Heart right ventricle (tissue), 16 donors: ENCODE results near the gene ZNF737. TPM values are rescaled to one million over a fixed set of nuclear protein-coding genes. Genes with fewer than 3 reads are reported as not detected.

ENCODE experiments used
- ATAC-seq, 8 donors: fragments of 200-7000 bp; cut with Tn5 transposase; one replicate each; pipeline ENCODE4 v1.9.1; 2020; ENCODE audit warnings: mild to moderate bottlenecking in 8 of 8, moderate library complexity in 8 of 8, moderate number of reproducible peaks in 1 of 8
- DNase-seq, 2 donors: peaks; one replicate each; pipeline ENCODE4 v3.0.0-alpha.2; 2020
- H3K27ac ChIP-seq, 10 donors: fragments of 200-600 bp; sonication (generic) in 2 of 10; one replicate each; pipeline versions ENCODE4 v1.5.0 to v1.8.0; 2020 to 2022; ENCODE audit warnings: mild to moderate bottlenecking in 3 of 10
- H3K27me3 ChIP-seq, 7 donors: fragments of 200-600 bp; one replicate each; pipeline ENCODE4 v1.8.0; 2021 to 2022; ENCODE audit warnings: mild to moderate bottlenecking in 2 of 7
- H3K36me3 ChIP-seq, 9 donors: fragments of 200-600 bp; sonication (generic) in 1 of 9; one replicate each; pipeline versions ENCODE4 v1.5.0 to v1.8.0; 2020 to 2022; ENCODE audit warnings: mild to moderate bottlenecking in 2 of 9
- H3K4me1 ChIP-seq, 9 donors: fragments of 200-600 bp; sonication (generic) in 1 of 9; one replicate each; pipeline versions ENCODE4 v1.5.0 to v1.8.0; 2020 to 2022; ENCODE audit warnings: mild to moderate bottlenecking in 4 of 9
- H3K4me3 ChIP-seq, 10 donors: fragments of 200-600 bp; sonication (generic) in 2 of 10; one replicate each; pipeline versions ENCODE4 v1.5.0 to v1.8.0; 2020 to 2022; ENCODE audit warnings: mild to moderate bottlenecking in 7 of 10, moderate library complexity in 2 of 10
- H3K9me3 ChIP-seq, 11 donors: fragments of 200-600 bp in 10 of 11; sonication (generic) in 2 of 11; one replicate each; pipeline versions ENCODE4 v1.5.0 to v1.8.0; 2013 to 2022; ENCODE audit warnings: mild to moderate bottlenecking in 2 of 11, control low read depth in 1 of 11, moderate library complexity in 1 of 11
- WGBS, 2 donors: extraction: QIAGEN DNeasy Blood & Tissue Kit; methylation state at CpG; one replicate each; pipeline ENCODE4 v1.1.7; 2013; ENCODE audit warnings: inconsistent platforms in 1 of 2; 5-methylcytosine and 5-hydroxymethylcytosine counted together
- intact Hi-C, 10 donors: fragments of 100-400 bp; cut with DNase I; formaldehyde crosslinking; loops; one replicate each; pipeline versions ENCODE4 v1.11.1 to v1.14.2; 2022
- polyA plus RNA-seq, 2 donors: library from polyadenylated mRNA; stranded (reverse); fragments of 200-250 nt; gene quantifications; one replicate each; pipeline ENCODE4 v1.2.3, GENCODE V29; 2013
- total RNA-seq, 10 donors: library from RNA; stranded (reverse); fragmentation: NEBNext Ultra II Directional in 3 of 10; extraction: Animal tissue kit (Norgen Biotek cat#: 25700) in 3 of 10; gene quantifications; one replicate each; pipeline versions ENCODE4 v1.2.1 to v1.2.4, GENCODE V29; 2021 to 2023
- TF ChIP-seq, protein P1 (sequence below), 9 donors: fragments of 200-600 bp; sonication (generic) in 2 of 9; IDR thresholded peaks; one replicate each; pipeline versions ENCODE4 v1.5.0 to v1.8.0; 2021 to 2022; ENCODE audit warnings: antibody characterized with exemption in 9 of 9, mild to moderate bottlenecking in 5 of 9, moderate library complexity in 1 of 9
- donor health status: Arrhythmogenic right ventricular cardiomyopathy.
- donor health status: ischemic (EF 13 %, LVEDD 7.1; RV severe dilation, severe dysfunction).
- donor health status: healthy with polysubstance abuse.
- donor health status: DM: no; HTN: yes; CAD: no.
- donor health status: DM: no; HTN: no; CAD: no.
- donor health status: ischemic (EF 25% LVEDD 6.9; RV normal size, moderate dysfunction).
- donor health status: ischemic (EF 25% LVEDD 5.7; RV mildly dilated, moderate dysfunction).
- donor health status: healthy.
- donor health status: DM: yes; HTN: yes; CAD: no.
- donor health status: Ischemic cardiomyopathy.
- donor health status: ischemic (EF 35%, LVEDD 5.7; RV mildly dilated, moderate dysfunction).
- donor health status: nonischemic (EF 11% LVEDD 7.7; RV severe dilation, severe dysfunction).
- donor health status: DM: yes; HTN: yes; CAD: no.
- donor health status: PGD.
- donor health status: ischemic (EF 29% LVEDD 5.4; RV normal size, mild dysfunction).
- donor health status: nonischemic (EF 23%, LVEDD 6.1; RV moderate dilation, normal function).

Gene ZNF737
- total and polyA plus RNA-seq, 12 donors: 1.4 to 8.5 (median 3.6) TPM

- no peak overlapping the region for H3K27ac ChIP-seq
Measured at GRCh38 chr19:20513189-20513904, 52.2 kb downstream of the ZNF737 start.

GRCh38 chr19:20503476-20503875, 62.1 kb downstream of the ZNF737 start:
- Histone ChIP-seq H3K4me3 (no peak overlapping the region), H3K9me3 (peaks cover 0 to 87% (median 0%) of the 10 kb centered on the region in 11 donors), H3K27ac (no peak overlapping the region), H3K27me3 (no peaks in the 10 kb centered on the region), H3K36me3 (no peaks in the 10 kb centered on the region), H3K4me1 (peaks cover 0 to 6% (median 0%) of the 10 kb centered on the region in 9 donors)
- intact Hi-C loops: no loop called here
- TF ChIP-seq, protein P1, sequence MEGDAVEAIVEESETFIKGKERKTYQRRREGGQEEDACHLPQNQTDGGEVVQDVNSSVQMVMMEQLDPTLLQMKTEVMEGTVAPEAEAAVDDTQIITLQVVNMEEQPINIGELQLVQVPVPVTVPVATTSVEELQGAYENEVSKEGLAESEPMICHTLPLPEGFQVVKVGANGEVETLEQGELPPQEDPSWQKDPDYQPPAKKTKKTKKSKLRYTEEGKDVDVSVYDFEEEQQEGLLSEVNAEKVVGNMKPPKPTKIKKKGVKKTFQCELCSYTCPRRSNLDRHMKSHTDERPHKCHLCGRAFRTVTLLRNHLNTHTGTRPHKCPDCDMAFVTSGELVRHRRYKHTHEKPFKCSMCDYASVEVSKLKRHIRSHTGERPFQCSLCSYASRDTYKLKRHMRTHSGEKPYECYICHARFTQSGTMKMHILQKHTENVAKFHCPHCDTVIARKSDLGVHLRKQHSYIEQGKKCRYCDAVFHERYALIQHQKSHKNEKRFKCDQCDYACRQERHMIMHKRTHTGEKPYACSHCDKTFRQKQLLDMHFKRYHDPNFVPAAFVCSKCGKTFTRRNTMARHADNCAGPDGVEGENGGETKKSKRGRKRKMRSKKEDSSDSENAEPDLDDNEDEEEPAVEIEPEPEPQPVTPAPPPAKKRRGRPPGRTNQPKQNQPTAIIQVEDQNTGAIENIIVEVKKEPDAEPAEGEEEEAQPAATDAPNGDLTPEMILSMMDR (IDR thresholded peaks at IDR 0.05): no peak
- peak in 1 of 2 donors; percentile 4 for DNase-seq
- WGBS, 2 donors: 38 to 42% methylated on average over 1 of the region's 1 CpG
- ATAC-seq: no peak

More at GRCh38 chr19:20513189-20513904, 52.2 kb downstream of the ZNF737 start:
- H3K4me3 ChIP-seq: no peak overlapping the region
- DNase-seq (no peak), ATAC-seq (no peak)
- H3K27me3 ChIP-seq: no peaks in the 10 kb centered on the region
- intact Hi-C loops: no loop called here
- TF ChIP-seq, protein P1 (IDR thresholded peaks at IDR 0.05): no peak
- no peaks in the 10 kb centered on the region for H3K4me1 ChIP-seq
- peaks cover 0 to 63% (median 4%) of the 10 kb centered on the region in 11 donors for H3K9me3 ChIP-seq
- H3K36me3 ChIP-seq: no peaks in the 10 kb centered on the region
- 69 to 76% methylated on average over 5 of the region's 5 CpGs for WGBS, 2 donors

Other genes with a start within 250 kb of the ZNF737 start
- 10 to 100 TPM in 3 of 10 donors, 1 to 10 TPM in 7; 7.4 to 12.5 (median 9.2) TPM for gene ZNF626, start 95.8 kb upstream of the ZNF737 start, total RNA-seq
- gene ZNF626, start 95.8 kb upstream of the ZNF737 start, polyA plus RNA-seq: 1 to 10 TPM; 2.5 to 2.8 TPM
- gene ZNF66, start 210.5 kb upstream of the ZNF737 start, total RNA-seq: 1 to 10 TPM in 5 of 10 donors, under 1 TPM in 5; 0.49 to 1.9 (median 1.0) TPM
- 1 to 10 TPM in 1 of 2 donors, under 1 TPM in 1; 0.62 to 1.2 TPM for gene ZNF66, start 210.5 kb upstream of the ZNF737 start, polyA plus RNA-seq